ENCODE measurements around the gene POGK.
"Not testable (repeated sequence)": the region's sequence is repeated elsewhere in the genome, so short reads cannot be mapped to it uniquely, and the experiment has no call there.

The POGK gene

DNA sequence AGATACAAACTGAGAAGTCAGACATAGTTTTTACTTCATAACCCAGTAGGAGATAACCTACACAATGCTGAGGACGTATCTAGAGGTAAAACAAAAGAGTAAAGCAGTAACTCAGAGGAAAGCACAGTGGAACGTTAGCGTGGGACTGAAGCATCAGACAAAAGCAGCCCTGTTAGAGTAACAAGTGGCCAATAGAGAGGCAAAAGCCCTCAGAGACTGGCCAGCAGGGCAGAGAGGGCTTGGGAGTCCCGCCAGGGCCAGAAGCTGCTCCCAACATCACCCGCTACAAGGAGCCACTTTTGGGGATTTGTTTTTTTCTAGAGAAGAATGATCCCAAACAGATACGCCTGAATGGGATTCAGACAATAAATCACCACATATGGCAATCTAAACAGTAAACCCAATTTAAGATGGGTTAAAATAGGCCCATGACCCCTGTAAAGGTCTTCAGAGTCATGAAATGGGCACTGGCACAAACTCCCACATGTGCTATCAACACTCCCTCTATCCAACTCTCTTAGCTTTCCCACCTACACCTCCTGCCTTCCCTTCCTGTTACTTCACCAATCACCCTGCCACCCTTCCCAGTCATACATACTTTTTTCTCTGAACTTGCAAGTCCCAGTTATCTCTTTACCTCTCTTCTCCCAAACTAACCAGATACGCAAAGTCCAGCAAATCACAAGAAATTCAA lies 19.6 kb downstream of the POGK start:
- DNase-seq, result no peak

DNA sequence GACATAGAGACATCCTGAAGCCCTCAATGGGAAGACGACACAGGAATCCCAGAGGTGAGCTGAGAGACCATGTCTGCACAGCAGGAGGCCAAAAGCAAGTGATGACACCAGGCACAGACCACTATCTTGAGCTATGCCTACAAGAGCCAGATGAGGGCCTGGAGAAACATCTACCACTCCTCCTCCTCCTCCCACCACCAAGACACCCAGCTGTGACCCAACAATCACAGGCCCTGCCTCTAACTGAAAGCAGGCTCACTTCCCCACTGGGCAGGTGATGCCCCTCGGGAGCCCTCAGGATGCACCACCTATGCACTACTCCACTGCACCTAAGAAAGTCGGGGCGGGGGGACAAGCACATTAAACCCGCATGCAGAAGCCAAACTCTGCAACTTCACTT lies 20.3 kb downstream of the POGK start:
- DNase-seq, result no peak

DNA sequence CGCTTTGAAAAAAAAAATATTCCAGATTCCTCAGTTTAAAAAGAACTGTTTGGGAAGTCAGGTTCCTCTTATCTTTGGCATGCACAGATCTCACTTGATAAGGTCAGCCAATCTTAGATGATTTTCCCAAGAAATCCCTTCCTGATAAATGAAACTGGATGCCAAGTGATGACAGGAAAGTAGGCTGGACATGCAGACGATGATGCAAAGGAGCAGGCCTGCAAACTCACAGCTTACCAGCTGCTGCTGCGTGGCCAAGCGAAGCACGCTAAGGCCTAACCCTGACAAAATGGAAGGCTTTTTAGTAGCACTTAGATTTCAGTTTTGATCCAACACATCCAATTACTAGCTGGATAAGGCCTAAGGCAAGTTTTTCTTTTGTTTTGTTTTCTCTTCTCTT lies 26.7 kb downstream of the POGK start:
- no peak for DNase-seq

DNA sequence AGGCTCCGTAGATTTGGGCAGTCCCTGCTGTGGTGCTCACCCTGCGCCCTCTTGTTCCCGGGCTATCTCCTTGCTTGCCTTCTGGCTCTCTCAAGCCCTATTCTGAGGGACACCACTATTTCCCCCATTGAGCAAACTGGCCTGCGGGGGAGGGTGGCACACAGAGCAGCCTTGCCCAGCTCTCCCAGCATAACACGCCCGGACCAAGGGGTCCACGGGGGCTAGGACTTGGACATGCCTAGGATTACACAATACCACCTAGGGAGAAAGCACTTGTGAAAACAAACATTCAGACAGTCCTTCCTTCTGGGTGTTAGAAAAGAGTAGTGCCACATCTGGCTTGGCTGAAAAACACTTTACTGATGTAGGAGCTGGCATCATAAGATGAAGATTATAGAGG lies 29.4 kb downstream of the POGK start:
- DNase-seq, result no peak

DNA sequence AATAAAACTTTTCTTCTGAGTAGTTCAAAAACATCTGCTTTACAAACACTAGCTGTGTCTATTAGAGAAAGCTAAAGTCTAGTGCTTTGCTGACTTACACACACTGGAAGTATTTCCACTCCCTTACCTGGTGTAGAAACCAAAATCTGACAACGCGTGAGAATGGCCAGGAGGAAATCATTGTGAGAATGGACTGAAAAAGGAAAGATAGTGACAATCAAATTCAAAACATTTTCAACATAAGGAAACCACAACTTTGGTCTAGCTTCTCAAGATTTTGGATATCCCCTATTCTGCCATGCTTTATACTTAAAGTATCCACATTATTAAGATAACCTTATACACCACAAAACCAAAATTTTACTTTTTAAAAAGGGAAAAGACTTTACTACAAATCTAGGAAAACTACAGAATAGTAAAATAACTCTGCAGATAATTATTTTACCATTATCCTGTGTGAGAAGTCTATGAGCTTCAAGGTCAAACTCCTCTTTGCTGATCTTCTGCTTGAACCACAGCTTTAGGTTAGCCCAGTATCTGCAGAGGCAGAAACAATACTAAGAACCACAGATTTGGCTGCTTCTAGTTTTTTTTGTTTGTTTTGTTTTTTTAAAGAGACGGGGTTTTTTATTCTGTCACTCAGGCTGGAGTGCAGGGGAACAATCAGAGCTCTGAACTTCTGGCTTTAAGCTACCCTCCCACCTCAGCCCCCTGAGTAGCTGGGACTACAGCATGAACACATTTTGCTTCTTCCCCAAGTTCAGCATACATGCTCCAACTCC lies 30.2 kb downstream of the POGK start:
- no peak for DNase-seq

DNA sequence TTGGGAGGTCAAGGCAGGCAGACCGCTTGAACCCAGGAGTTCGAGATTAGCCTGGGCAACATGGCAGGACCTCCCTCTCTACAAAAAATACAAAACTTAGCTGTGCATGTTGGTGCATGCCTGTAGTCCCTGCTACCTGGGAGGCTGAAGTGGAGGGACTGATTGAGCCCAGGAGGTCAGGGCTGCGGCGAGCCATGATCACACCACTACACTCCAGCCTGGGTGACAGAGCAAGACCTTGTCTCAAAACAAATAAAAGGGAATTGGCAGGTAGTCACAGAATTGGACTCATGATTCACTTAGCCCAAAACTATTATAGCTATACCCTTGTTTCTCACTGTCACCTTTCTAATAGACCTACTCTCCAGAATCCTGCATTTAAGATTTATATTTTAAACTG lies 31.3 kb downstream of the POGK start:
- no peak for DNase-seq

DNA sequence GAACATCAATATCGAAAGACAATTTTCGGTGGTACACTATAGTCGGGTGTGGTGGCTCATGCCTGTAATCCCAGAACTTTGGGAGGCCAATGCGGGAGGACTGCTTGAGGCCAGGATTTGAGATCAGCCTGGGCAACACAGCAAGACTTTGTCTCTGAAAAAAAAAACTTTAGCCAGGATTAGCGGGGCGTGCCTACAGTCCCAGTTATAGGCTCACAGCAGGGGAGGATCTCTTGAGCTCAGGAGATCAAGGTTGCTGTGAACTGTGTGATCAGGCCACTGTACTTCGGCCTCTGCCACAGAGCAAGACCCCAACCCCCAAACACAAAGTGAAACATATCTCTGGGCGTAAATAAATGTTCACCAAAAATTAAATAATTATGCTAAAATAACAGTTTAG lies 35.2 kb downstream of the POGK start:
- DNase-seq, result no peak

DNA sequence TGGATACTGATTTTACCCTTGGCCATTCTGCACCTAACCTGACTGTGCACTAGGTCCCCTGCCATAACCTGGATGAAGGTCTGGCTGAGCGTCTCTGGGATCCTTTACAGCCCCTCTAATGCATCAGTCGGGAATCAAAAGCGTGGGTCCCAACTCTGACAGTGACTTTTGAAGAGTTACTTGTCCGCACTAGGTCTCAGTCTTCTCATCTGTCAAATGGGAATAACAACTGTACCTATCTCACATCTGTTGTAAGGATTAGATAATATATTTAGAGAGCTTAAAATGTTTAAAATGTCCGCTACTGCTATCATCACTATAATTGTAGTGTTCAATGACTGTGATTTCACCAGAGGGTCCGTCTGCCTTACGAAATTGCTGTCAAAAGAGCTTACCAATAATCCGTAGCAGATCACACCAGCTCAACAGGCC lies 36.0 kb downstream of the POGK start:
- no peak for DNase-seq

DNA sequence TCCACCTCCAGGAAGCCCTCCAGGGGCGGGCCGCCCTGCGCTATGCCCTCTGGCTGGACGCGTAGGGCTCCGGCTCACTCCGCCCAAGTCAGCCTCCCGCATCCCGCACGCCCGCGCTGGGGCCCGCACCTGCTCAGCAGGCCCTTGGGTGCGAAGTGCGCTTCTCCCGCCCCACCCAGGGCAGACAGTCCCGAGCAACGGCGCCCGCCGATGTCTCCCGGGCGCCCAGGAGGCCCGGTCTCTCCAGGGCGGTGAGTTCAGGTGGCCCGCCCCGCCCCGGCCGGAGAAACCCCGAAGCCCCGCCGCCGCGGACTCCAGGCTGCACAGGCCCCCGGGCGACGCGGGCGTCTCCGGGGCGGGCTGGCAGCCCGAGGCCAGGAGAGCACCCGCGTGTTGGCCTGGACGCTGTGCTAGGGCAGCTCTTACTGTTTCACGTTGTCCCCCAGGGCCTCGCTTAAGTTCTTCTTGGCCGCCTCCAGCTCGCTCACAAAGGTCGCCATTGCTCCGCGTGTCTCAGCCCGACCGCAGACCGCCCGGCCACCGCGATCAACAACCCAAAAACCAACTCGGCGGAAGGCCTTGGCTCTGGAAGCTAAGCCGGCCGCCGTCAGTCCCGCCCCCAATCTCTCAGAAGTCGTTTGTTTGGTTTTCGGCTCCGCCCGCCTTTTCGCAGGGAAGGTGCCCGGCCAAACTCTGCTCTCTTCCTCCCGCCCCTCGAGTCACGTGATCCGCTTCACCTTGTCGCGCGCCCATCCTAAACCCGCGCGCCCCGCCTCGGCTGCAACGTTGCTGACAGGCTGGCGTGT lies 36.7 kb downstream of the POGK start, which contains the start of gene TADA1:
Gene TADA1 (minus strand): TSS at position 531 of the 806 bp plus-strand sequence. CDS start 31 bp downstream, at position 500.
- peak; percentile 99 for DNase-seq

DNA sequence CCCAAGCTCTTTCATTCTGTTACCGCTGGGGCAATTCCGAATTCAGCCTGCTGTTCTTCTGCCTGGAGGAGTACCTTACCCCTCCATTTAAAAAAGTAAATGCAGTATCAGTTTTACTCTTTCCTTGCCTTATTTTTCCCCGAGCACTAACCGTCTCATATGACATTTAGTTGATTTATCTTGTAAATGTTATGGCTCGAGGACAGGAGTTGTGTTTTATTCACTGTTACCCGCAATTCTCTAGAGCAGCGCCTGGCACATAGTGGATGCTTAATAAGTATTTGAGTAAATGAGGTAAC lies 37.2 kb downstream of the POGK start:
- DNase-seq, result no peak

DNA sequence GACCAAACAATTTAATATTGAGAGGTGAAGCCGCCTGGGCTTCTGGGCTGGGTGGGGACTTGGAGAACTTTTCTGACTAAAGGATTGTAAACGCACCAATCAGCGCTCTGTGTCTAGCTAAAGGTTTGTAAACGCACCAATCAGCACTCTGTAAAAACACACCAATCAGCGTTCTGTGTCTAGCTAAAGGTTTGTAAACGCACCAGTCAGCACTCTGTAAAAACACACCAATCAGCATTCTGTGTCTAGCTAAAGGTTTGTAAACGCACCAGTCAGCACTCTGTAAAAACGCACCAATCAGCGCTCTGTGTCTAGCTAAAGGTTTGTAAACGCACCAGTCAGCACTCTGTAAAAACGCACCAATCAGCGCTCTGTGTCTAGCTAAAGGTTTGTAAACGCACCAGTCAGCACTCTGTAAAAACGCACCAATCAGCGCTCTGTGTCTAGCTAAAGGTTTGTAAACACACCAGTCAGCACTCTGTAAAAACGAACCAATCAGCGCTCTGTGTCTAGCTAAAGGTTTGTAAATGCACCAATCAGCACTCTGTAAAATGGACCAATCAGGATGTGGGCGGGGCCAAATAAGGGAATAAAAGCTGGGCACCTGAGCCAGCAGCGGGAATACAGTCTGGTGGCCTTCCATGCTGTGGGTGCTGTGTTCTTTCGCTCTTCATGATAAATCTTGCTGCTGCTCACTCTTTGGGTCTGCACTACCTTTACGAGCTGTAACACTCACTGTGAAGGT lies 39.1 kb downstream of the POGK start:
- DNase-seq, result not testable (repeated sequence)

DNA sequence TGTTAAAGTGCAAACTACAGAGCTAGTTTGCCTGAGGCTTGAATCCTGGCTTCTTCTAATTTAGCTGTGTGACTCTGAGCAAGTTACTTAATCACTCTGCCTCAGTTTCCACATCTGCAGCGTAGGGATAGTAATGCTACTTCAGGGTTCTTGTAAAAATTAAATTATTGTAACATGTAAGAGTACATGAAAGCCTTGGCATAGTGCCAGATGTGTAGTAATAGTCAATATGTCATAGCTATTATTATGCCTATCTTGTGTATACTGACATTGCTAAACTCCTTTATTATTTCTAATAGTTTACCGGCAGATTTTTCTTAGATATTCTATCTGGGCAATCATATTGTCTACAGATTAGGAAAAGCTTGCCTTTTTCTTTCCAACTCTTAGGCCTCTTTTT lies 43.6 kb downstream of the POGK start:
- no peak for DNase-seq

DNA sequence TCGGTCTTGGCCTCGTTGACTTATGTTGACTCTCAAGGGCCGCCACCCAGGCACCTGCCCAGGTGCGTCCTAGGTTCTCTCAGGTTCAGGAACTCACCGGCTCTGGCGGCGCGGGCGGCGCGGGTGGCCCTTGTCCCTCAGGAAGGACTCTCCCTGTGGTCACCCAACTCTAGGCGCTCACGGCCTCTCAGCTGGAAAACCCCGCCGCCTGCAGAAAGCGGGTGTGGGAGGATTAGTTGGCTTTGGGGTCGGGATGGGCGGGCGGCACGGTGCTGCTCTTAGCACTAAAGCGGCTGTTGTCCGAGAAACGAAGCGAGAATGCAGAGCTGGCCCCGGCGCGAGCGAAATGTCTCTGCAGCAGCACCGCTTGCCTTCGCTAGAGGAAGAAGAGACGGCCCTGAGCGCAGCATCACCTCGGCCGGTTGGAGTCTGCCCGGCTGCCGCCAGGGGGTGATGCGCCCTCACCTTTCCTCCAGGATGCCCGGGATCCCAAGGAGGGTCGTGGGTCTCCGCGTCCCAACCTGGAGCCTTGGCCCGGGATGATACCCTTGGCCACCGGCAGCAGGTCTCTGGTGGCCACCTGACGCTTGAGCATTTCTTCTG lies 44.9 kb downstream of the POGK start:
- peak; percentile 69 for DNase-seq

DNA sequence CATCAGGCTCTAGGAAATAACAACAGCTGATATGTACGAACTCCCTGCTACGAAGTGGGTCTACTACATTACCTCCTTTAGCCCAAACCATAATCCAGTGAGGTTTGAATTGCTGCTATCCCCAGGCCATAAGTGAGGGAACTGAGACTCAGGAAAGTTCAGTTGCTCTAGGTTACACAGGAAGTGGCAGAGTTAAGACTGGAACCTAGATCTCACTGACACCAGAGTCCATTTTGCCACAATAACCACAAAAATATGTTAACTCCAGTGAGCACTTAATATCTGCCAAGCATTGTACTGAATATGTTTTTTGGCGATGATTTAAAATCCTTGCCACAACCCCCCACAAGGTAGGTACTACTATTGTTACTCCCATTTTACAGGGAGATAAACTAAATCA lies 45.7 kb downstream of the POGK start:
- no peak for DNase-seq

DNA sequence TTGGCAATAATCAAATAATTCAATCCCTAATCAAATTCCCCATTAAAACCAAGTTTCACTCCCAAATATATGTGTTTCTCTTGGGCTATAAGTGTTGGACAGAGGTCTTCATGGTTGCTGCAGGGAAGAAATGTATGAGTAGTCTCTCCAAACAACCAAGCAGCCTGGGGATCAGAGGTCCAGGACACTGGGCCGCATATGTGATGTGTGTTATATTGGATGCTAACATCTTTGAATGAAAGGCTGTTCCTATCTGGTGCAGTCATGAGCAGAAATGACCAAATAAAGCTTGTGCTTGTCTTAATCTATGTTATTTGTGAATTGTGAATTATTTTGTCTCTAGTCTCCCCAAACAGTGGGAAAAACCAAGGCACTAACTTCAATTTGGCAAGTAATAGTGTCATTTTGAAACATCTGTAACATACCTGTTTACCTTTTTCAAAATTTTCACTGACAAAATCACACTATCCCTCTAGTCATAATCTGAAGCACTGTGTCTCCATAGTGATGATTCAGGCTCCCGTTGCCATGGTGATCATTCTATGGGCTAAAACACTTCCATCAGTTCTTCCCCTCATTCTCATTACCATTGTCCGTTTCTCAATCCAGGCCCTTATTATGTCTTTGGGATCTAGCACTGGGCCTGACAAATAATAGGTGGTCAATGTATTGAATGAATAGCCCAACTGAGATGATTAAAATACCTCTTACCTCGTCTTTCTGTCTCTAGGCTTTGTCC lies 49.3 kb downstream of the POGK start:
- DNase-seq, result no peak

DNA sequence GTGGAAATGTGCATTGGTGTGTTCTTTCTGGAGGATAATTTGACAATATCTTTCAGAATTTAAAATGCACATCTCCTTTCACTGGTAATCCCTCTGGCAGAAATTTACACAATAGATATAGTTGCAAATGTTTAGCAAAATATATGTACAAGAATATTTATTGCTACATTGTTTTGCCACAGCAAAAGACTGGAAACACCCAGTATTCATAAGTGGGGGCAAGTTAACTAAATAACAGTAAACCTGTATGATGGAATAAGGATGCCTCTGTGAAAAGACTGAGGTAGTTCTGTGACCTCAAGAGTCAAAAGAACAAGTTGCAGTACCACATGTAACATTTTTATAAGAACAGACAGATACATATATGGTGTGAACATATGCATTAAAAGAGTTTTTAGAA lies 50.5 kb downstream of the POGK start:
- no peak for DNase-seq

DNA sequence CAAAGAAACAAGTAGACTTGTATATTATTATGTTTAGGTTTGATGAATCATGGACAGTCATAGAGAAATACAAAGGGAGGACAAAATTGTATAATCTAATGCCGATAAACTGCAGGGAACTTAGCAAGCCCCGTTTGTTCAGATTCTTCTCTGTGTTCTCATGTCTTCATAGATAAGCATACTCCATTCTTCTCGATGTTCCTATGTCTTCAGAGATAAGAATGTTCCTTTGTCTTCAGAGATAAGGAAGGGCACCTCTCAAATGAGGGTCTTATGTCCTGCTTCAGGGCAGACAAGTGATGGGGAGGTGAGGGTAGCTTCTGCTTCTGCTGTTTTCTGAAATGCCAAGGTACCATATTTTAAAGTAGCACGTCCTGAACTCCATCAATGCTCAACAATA lies 56.5 kb downstream of the POGK start:
- no peak for DNase-seq

DNA sequence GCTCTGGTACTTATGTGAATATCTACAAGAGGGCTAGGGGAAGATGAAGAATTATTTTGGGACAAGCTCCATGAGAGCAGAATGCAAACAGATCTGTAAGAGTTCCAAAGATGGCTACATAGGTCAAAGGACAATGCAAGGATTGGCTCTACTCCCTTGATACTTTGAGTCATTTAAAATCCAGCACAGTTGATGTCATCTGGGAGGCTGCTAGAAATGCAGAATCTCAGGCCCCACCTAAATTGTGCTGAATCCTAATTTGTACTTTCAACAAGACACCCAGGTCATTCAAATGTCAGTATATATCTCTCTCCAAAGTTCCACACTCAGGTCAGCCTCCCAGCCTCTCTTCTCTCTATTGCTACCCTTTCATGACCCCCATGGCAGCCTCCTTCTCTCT lies 60.5 kb downstream of the POGK start:
- DNase-seq, result no peak

DNA sequence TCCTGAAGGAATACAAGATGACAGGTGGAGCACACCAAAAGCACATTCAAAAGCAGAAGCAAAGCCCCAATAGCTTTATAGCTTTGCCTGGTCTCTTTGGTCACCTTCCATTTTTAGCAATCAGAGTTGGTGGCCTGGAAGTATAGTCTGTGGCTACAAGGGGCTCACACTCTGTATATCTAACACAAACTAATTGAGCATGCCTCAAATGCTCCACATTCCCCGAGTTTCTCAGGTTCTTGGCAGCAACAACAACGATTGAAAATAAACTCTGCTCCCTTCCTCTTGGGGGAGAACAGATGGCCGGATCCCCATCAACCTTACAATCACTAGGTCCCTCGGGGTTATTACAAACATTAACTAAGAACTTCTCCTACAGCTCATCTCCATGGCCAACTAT lies 61.7 kb downstream of the POGK start:
- no peak for DNase-seq

DNA sequence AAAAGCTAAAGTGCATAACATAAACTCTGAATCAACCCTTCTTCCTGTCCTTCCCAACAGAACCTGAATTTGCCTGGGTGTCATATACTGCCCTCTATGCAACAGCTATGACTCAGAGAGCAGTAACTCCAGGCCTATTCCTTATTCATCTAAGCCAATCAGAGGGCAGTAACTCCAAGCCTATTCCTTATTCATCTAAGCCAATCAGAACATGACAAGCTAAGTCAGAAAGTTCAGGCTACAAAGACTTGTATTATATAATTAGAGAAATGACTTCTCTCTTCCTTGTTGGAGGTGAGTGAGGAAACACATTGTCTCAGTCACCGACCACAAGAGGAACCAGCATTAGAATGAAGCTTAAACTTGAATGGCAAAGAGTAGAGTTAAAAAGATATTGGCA lies 63.0 kb downstream of the POGK start:
- no peak for DNase-seq

DNA sequence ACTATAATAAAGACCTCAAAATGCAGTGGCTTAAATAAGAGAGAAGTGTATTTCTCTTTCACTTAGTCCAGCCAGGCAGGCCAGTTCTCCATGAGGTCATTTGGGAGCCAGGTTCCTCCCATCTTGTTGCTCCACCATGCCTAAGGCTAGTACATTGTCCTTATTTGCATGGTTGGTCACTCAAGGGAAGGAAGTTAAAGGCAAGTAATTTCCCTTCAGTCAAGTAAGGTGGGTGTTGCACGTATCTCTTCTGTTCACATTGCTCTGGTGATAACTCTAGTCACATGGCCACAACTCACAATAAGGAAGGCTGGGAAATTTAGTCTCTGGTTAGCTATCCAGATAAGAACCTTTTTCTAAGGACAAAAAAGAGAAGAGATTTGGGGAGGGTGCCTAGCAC lies 64.0 kb downstream of the POGK start:
- DNase-seq, result no peak

DNA sequence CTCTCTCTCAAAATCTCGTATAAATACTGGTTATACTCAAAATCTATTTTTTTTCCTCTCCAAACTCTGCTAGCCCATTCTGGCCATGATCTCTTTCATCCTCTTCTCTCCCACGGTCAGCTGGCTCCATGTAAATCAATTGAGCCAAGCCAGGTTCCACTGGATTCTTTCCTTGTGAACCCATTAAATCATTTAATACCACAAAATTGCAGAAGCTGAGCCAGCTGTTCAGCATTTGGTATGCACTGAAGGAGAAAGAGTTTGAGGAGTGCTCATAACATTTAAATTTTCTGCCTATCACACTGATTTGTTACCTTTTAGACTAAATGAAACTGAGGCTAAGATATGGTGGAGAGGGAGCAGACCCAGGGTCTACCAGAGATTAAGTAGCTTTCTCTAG lies 65.9 kb downstream of the POGK start:
- DNase-seq, result no peak

Measured in activated CD4-positive, alpha-beta T cell treated with anti-CD3 and anti-CD28 coated beads for 48 hours (primary cell).